ENCODE results near the gene IPO13. TPM values are rescaled to one million over a fixed set of nuclear protein-coding genes. Genes with fewer than 3 reads are reported as not detected.

The IPO13 gene
- total RNA-seq, 4 donors from 2014 or later, result 81.9 to 171 (median 105) TPM

DNA sequence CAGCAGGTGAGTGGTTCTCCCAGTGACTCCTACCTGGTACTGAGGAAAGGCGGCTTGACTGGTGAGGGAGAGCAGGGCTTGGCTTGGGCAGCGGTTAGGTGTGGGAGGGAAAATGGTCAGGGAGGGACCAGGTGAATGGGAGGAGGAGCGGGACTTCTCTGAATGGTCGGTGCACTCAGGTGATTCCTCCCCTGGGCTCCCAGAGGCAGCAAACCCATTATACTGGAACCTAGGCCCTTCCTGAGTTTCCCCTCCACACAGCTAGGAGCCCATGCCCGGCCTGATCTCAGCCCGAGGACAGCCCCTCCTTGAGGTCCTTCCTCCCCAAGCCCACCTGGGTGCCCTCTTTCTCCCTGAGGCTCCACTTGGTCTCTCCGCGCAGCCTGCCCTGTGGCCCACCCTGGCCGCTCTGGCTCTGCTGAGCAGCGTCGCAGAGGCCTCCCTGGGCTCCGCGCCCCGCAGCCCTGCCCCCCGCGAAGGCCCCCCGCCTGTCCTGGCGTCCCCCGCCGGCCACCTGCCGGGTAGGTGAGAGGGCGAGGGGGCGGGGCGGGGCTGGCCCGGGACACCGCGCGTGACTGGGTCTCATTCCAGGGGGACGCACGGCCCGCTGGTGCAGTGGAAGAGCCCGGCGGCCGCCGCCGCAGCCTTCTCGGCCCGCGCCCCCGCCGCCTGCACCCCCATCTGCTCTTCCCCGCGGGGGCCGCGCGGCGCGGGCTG is 10.9 kb upstream of the IPO13 start:
- intact Hi-C loops (cut with DNase I; ENCODE audit: low total_unique reads), result no loop called here
- in situ Hi-C loops (cut with MboI; ENCODE audit: low sequenced_read_pairs in 4 of 4), result loop anchor here in 3 of 4 donors (5.0 to 25.0 kb wide), 2 partner anchors 169 to 399 kb away; partner anchors contain the start of gene PTPRF (in 2 of the 3)
- ATAC-seq (no peak), DNase-seq (no peak)
- Histone ChIP-seq H3K27ac (no peak overlapping the region), H3K36me3 (no peaks in the 10 kb centered on the region), H3K4me1 (peaks cover 28 to 32% of the 10 kb centered on the region in 2 donors), H3K4me3 (peak overlapping the region; percentile 26 to 51 (median 37)), H3K9me3 (no peaks in the 10 kb centered on the region), H3K27me3 (no peaks in the 10 kb centered on the region)
- no peak for TF ChIP-seq POLR2A (IDR thresholded peaks at IDR 0.05)
- TF ChIP-seq, protein P1, sequence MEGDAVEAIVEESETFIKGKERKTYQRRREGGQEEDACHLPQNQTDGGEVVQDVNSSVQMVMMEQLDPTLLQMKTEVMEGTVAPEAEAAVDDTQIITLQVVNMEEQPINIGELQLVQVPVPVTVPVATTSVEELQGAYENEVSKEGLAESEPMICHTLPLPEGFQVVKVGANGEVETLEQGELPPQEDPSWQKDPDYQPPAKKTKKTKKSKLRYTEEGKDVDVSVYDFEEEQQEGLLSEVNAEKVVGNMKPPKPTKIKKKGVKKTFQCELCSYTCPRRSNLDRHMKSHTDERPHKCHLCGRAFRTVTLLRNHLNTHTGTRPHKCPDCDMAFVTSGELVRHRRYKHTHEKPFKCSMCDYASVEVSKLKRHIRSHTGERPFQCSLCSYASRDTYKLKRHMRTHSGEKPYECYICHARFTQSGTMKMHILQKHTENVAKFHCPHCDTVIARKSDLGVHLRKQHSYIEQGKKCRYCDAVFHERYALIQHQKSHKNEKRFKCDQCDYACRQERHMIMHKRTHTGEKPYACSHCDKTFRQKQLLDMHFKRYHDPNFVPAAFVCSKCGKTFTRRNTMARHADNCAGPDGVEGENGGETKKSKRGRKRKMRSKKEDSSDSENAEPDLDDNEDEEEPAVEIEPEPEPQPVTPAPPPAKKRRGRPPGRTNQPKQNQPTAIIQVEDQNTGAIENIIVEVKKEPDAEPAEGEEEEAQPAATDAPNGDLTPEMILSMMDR (IDR thresholded peaks at IDR 0.05 in 4 of 5, conservative IDR thresholded peaks at IDR 0.05 in 1 of 5), result no peak

GRCh38 chr1:43936431-43937151 is 10.2 kb upstream of the IPO13 start:
- peaks cover 28 to 32% of the 10 kb centered on the region in 2 donors for H3K4me1 ChIP-seq
- no peaks in the 10 kb centered on the region for H3K9me3 ChIP-seq
- no peaks in the 10 kb centered on the region for H3K36me3 ChIP-seq
- DNase-seq, result no peak
- in situ Hi-C loops (cut with MboI; ENCODE audit: low sequenced_read_pairs in 4 of 4) (loop anchor here in 3 of 4 donors (5.0 to 25.0 kb wide), 2 partner anchors 169 to 399 kb away; partner anchors contain the start of gene PTPRF (in 2 of the 3)), intact Hi-C loops (cut with DNase I; ENCODE audit: low total_unique reads) (no loop called here)
- no peak overlapping the region for H3K27ac ChIP-seq
- H3K4me3 ChIP-seq, result peak overlapping the region; percentile 26 to 49 (median 38)
- ATAC-seq, result no peak
- no peaks in the 10 kb centered on the region for H3K27me3 ChIP-seq
- no peak for TF ChIP-seq POLR2A (IDR thresholded peaks at IDR 0.05)
- TF ChIP-seq, protein P1 (IDR thresholded peaks at IDR 0.05 in 4 of 5, conservative IDR thresholded peaks at IDR 0.05 in 1 of 5), result no peak

- in situ Hi-C loops (cut with MboI; ENCODE audit: low sequenced_read_pairs in 4 of 4), result loop anchor here in 3 of 4 donors (5.0 to 25.0 kb wide), 2 partner anchors 170 to 400 kb away; partner anchors contain the start of gene PTPRF (in 2 of the 3)
Observed at GRCh38 chr1:43937179-43937865, 9.4 kb upstream of the IPO13 start.

DNA sequence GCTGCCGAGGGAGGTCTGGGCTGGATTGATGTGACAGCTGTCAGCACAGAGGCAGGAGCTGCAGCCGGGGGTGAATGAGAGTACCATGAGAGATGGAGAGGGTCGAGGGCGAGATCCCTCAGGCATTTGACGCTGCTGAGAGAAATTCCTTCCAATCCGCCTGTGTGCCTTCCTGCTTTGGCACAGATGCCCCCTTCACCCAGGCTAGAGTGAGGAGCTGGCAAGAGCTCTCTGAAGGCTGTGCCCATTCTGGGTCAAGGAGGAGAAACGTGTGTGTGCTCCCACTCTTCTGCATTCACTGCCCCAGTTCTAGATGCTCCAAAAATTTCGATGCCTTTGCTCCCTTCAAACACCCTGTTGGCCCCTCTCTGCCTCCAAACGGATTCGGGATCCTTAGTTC is 8.4 kb upstream of the IPO13 start:
- Histone ChIP-seq H3K4me1 (peaks cover 22 to 27% of the 10 kb centered on the region in 2 donors), H3K9me3 (no peaks in the 10 kb centered on the region), H3K4me3 (no peak overlapping the region), H3K36me3 (no peaks in the 10 kb centered on the region), H3K27me3 (no peaks in the 10 kb centered on the region), H3K27ac (no peak overlapping the region)
- TF ChIP-seq POLR2A (IDR thresholded peaks at IDR 0.05), result no peak
- TF ChIP-seq, protein P1 (IDR thresholded peaks at IDR 0.05 in 4 of 5, conservative IDR thresholded peaks at IDR 0.05 in 1 of 5), result no peak
- ATAC-seq, result no peak
- intact Hi-C loops (cut with DNase I; ENCODE audit: low total_unique reads), result no loop called here
- DNase-seq, result no peak
- in situ Hi-C loops (cut with MboI; ENCODE audit: low sequenced_read_pairs in 4 of 4), result loop anchor here in 3 of 4 donors (5.0 to 25.0 kb wide), 2 partner anchors 171 to 401 kb away; partner anchors contain the start of gene PTPRF (in 2 of the 3)

More at GRCh38 chr1:43937179-43937865, 9.4 kb upstream of the IPO13 start:
- ATAC-seq, result no peak
- no peaks in the 10 kb centered on the region for H3K9me3 ChIP-seq
- DNase-seq, result no peak
- H3K4me1 ChIP-seq, result peaks cover 28 to 32% of the 10 kb centered on the region in 2 donors
- TF ChIP-seq POLR2A (IDR thresholded peaks at IDR 0.05), result no peak
- TF ChIP-seq, protein P1 (IDR thresholded peaks at IDR 0.05 in 4 of 5, conservative IDR thresholded peaks at IDR 0.05 in 1 of 5), result no peak
- intact Hi-C loops (cut with DNase I; ENCODE audit: low total_unique reads), result no loop called here
- no peak overlapping the region for H3K4me3 ChIP-seq
- no peaks in the 10 kb centered on the region for H3K27me3 ChIP-seq
- H3K36me3 ChIP-seq, result no peaks in the 10 kb centered on the region
- H3K27ac ChIP-seq, result no peak overlapping the region

Data from gastrocnemius medialis (tissue), 4 donors.